Astrocyte (in vitro differentiated cells and primary cell): ENCODE results near the gene PYROXD2.

Source experiments
- CTCF ChIP-seq: IDR thresholded peaks from 2 replicates; pipeline ENCODE4 v1.5.1; 2011; ENCODE audit warnings: low read depth, mild to moderate bottlenecking, inconsistent platforms, low read length, moderate library complexity; ENCODE audit not compliant: insufficient read depth
- EZH2 ChIP-seq: IDR thresholded peaks from 2 replicates; pipeline ENCODE4 v1.6.1; 2012; ENCODE audit warnings: mild to moderate bottlenecking, low read length, inconsistent platforms; ENCODE audit not compliant: insufficient read depth

GRCh38 chr10:98427011-98427515, 12.1 kb upstream of the PYROXD2 start:
- no peak for TF ChIP-seq CTCF
- TF ChIP-seq EZH2 = no peak
